Activated B cell treated with CpG ODN at 0.5 μM for 24 hours (primary cell): ENCODE measurements around the gene ERBB4. TPM values are rescaled to one million over a fixed set of nuclear protein-coding genes. Genes with fewer than 3 reads are reported as not detected.

ENCODE experiments used
- ATAC-seq: fragments of 200-7000 bp; cut with Tn5 transposase; one replicate; pipeline ENCODE4 v1.10.0; 2021; ENCODE audit warnings: low read depth, mild to moderate bottlenecking, moderate library complexity
- CTCF ChIA-PET: fragments of 350-600 bp; sonication (Branson Sonifier 250); formaldehyde crosslinking; loops from one replicate; lab custom pipeline; 2021; ENCODE audit warnings: antibody characterized with exemption; lab: Charles Lee
- POLR2A ChIA-PET: fragments of 350-600 bp; sonication (Branson Sonifier 250); formaldehyde crosslinking; loops from one replicate; lab custom pipeline; 2021; ENCODE audit warnings: antibody characterized with exemption; lab: Charles Lee
- DNase-seq: peaks from one replicate; pipeline ENCODE4 v3.0.0; 2022
- H3K27ac Mint-ChIP-seq: one replicate; pipeline ENCODE4 v1.8.0; 2020; ENCODE audit warnings: mixed read lengths
- H3K27me3 Mint-ChIP-seq: one replicate; pipeline ENCODE4 v1.8.0; 2021; ENCODE audit warnings: mixed read lengths
- H3K36me3 Mint-ChIP-seq: one replicate; pipeline ENCODE4 v1.8.0; 2021; ENCODE audit warnings: low read depth, mixed read lengths
- H3K4me1 Mint-ChIP-seq: one replicate; pipeline ENCODE4 v1.8.0; 2021; ENCODE audit warnings: mixed read lengths
- H3K4me3 Mint-ChIP-seq: one replicate; pipeline ENCODE4 v1.8.0; 2020; ENCODE audit warnings: mild to moderate bottlenecking, mixed read lengths
- H3K9me3 Mint-ChIP-seq: one replicate; pipeline ENCODE4 v1.8.0; 2020; ENCODE audit warnings: mixed read lengths
- CTCF ChIP-seq: fragments of 200-600 bp; IDR thresholded peaks from one replicate; pipeline ENCODE4 v1.8.0; 2022; ENCODE audit warnings: antibody characterized with exemption, mild to moderate bottlenecking
- intact Hi-C: fragments of 100-400 bp; cut with micrococcal nuclease; formaldehyde crosslinking; loops from one replicate; pipeline ENCODE4 v1.15.1; 2024
- total RNA-seq: library from RNA; stranded (reverse); gene quantifications from 2 replicates; pipeline ENCODE4 v1.2.3, GENCODE V29; 2022

Gene ERBB4
- total RNA-seq, 1 donor from 2014 or later = not detected

GRCh38 chr2:211358504-211358903 lies 1180.1 kb downstream of the ERBB4 start:
- no peaks in the 10 kb centered on the region for H3K9me3 Mint-ChIP-seq
- DNase-seq (no peak), ATAC-seq (no peak)
- no peaks in the 10 kb centered on the region for H3K27me3 Mint-ChIP-seq
- ChIA-PET POLR2A (no interaction called here), CTCF (no interaction called here)
- H3K27ac Mint-ChIP-seq = no peak overlapping the region
- no peak for TF ChIP-seq CTCF
- H3K36me3 Mint-ChIP-seq = no peaks in the 10 kb centered on the region
- intact Hi-C loops = no loop called here
- H3K4me1 Mint-ChIP-seq = no peaks in the 10 kb centered on the region
- no peak overlapping the region for H3K4me3 Mint-ChIP-seq

GRCh38 chr2:211354481-211354880 lies 1184.1 kb downstream of the ERBB4 start:
- ATAC-seq = no peak
- Mint-ChIP-seq H3K27ac (no peak overlapping the region), H3K36me3 (no peaks in the 10 kb centered on the region), H3K27me3 (no peaks in the 10 kb centered on the region), H3K9me3 (no peaks in the 10 kb centered on the region), H3K4me1 (no peaks in the 10 kb centered on the region), H3K4me3 (no peak overlapping the region)
- no peak for DNase-seq
- ChIA-PET CTCF (no interaction called here), POLR2A (no interaction called here)
- no peak for TF ChIP-seq CTCF
- intact Hi-C loops = no loop called here

GRCh38 chr2:211351987-211352386 lies 1186.6 kb downstream of the ERBB4 start:
- no peaks in the 10 kb centered on the region for H3K27me3 Mint-ChIP-seq
- ATAC-seq (no peak), DNase-seq (no peak)
- H3K9me3 Mint-ChIP-seq = peaks cover 4% of the 10 kb centered on the region
- no peak overlapping the region for H3K27ac Mint-ChIP-seq
- intact Hi-C loops = no loop called here
- ChIA-PET CTCF (no interaction called here), POLR2A (no interaction called here)
- H3K4me1 Mint-ChIP-seq = no peaks in the 10 kb centered on the region
- no peak for TF ChIP-seq CTCF
- H3K36me3 Mint-ChIP-seq = no peaks in the 10 kb centered on the region
- H3K4me3 Mint-ChIP-seq = no peak overlapping the region

GRCh38 chr2:211349031-211349430 lies 1189.6 kb downstream of the ERBB4 start:
- no peak for ATAC-seq
- intact Hi-C loops = no loop called here
- TF ChIP-seq CTCF = no peak
- Mint-ChIP-seq H3K27ac (no peak overlapping the region), H3K36me3 (no peaks in the 10 kb centered on the region), H3K27me3 (no peaks in the 10 kb centered on the region), H3K9me3 (peaks cover 5% of the 10 kb centered on the region), H3K4me1 (no peaks in the 10 kb centered on the region), H3K4me3 (no peak overlapping the region)
- no peak for DNase-seq
- ChIA-PET POLR2A (no interaction called here), CTCF (no interaction called here)

- DNase-seq (no peak), ATAC-seq (no peak)
- peaks cover 5% of the 10 kb centered on the region for H3K9me3 Mint-ChIP-seq
- intact Hi-C loops = no loop called here
- TF ChIP-seq CTCF = no peak
- H3K27me3 Mint-ChIP-seq = no peaks in the 10 kb centered on the region
- CTCF ChIA-PET = no interaction called here
- no peaks in the 10 kb centered on the region for H3K4me1 Mint-ChIP-seq
- H3K4me3 Mint-ChIP-seq = no peak overlapping the region
- no peaks in the 10 kb centered on the region for H3K36me3 Mint-ChIP-seq
- POLR2A ChIA-PET = no interaction called here
- H3K27ac Mint-ChIP-seq = no peak overlapping the region
Observed at GRCh38 chr2:211347328-211347727, 1191.3 kb downstream of the ERBB4 start.
